HCT116 (cell line): ENCODE measurements around the gene BTF3L4. TPM values are rescaled to one million over a fixed set of nuclear protein-coding genes. Genes with fewer than 3 reads are reported as not detected.

Source experiments
- ATAC-seq: fragments of 200-7000 bp; cut with Tn5 transposase; 2 replicates; pipeline ENCODE4 v1.9.1; 2020; ENCODE audit warnings: mild to moderate bottlenecking, moderate library complexity
- BruUV-seq: library from RNA; stranded (reverse); fragments of 400-500 nt; replicated peaks from 2 replicates; lab custom pipeline; 2021; lab: Mats Ljungman, UMichigan
- CTCF ChIA-PET: fragments of 300-600 bp; sonication (Branson Sonifier 250); formaldehyde crosslinking; loops from one replicate; lab custom pipeline; 2021; ENCODE audit warnings: antibody characterized with exemption; lab: Charles Lee
- POLR2A ChIA-PET: fragments of 300-600, 350-600 bp; sonication (Branson Sonifier 250); formaldehyde crosslinking; loops from one replicate; lab custom pipeline; 2021; ENCODE audit warnings: antibody characterized with exemption; lab: Charles Lee
- RAD21 ChIA-PET, 2 experiments: fragments of 300-600 bp; sonication (Branson Sonifier 250); formaldehyde crosslinking; loops; one replicate each; lab custom pipeline; 2023; ENCODE audit warnings: low total read pairs in 2 of 2; ENCODE audit not compliant: uncharacterized antibody in 2 of 2, unreplicated experiment in 2 of 2, low non-redundant PET in 1 of 2; lab: Charles Lee
- DNase-seq: peaks from one replicate; pipeline ENCODE4 v3.0.0-alpha.2; 2010; ENCODE audit warnings: low read depth, low spot score
- H2AFZ ChIP-seq: fragments of 200-600 bp; shearing (Covaris generic), sonication (generic); 2 replicates; pipeline ENCODE4 v1.6.1; 2017; ENCODE audit warnings: low read depth, mixed run types, mixed read lengths, antibody characterized with exemption, low read length; ENCODE audit not compliant: poor library complexity, severe bottlenecking
- H3K27ac ChIP-seq: 2 replicates; pipeline ENCODE4 v1.5.1; 2012; ENCODE audit warnings: low read depth, low read length
- H3K27me3 ChIP-seq: fragments of 200-600 bp; sonication (generic); 2 replicates; pipeline ENCODE4 v1.6.1; 2016; ENCODE audit warnings: mixed run types, low read length, mixed read lengths; ENCODE audit not compliant: insufficient read depth
- H3K36me3 ChIP-seq, 2 experiments: fragments of 200-500 bp in 1 of 2; fragments of 200-600 bp in 1 of 2; sonication (Bioruptor generic) in 1 of 2; sonication (generic) in 1 of 2; 2 replicates each; pipeline versions ENCODE4 v1.5.1 to v1.6.1; 2014 to 2016; ENCODE audit warnings: low read length in 2 of 2, inconsistent platforms in 1 of 2, mixed read lengths in 1 of 2, mixed run types in 1 of 2; ENCODE audit not compliant: insufficient read depth in 2 of 2, control insufficient read depth in 1 of 2
- H3K4me1 ChIP-seq, 2 experiments: fragments of 200-600 bp in 1 of 2; sonication (generic) in 1 of 2; 2 replicates each; pipeline versions ENCODE4 v1.5.1 to v1.6.1; 2012 to 2017; ENCODE audit warnings: low read length in 2 of 2, inconsistent platforms in 1 of 2, mild to moderate bottlenecking in 1 of 2, mixed read lengths in 1 of 2, mixed run types in 1 of 2, moderate library complexity in 1 of 2; ENCODE audit not compliant: insufficient read depth in 2 of 2, control insufficient read depth in 1 of 2
- H3K4me2 ChIP-seq: fragments of 200-600 bp; sonication (generic); 2 replicates; pipeline ENCODE4 v1.6.1; 2017; ENCODE audit warnings: mixed run types, low read length, mixed read lengths
- H3K4me3 ChIP-seq, 2 experiments: fragments of 200-600 bp in 1 of 2; sonication (generic) in 1 of 2; replicated peaks in 1 of 2; 2 replicates each; pipeline ENCODE4 v1.5.1; 2011 to 2016; ENCODE audit warnings: low read length in 2 of 2, control low read depth in 1 of 2, low read depth in 1 of 2, mild to moderate bottlenecking in 1 of 2, mixed read lengths in 1 of 2, mixed run types in 1 of 2
- H3K79me2 ChIP-seq: fragments of 200-600 bp; sonication (generic); 2 replicates; pipeline ENCODE4 v1.6.1; 2017; ENCODE audit warnings: mild to moderate bottlenecking, mixed run types, low read length, moderate library complexity, mixed read lengths; ENCODE audit not compliant: insufficient read depth
- H3K9ac ChIP-seq: fragments of 200-600 bp; sonication (generic); 2 replicates; pipeline ENCODE4 v1.6.1; 2016; ENCODE audit warnings: low read length, mixed read lengths
- H3K9me2 ChIP-seq: fragments of 200-600 bp; sonication (generic), shearing (Covaris generic); 2 replicates; pipeline ENCODE4 v1.6.1; 2017; ENCODE audit warnings: mixed run types, mild to moderate bottlenecking, moderate library complexity; ENCODE audit not compliant: insufficient read depth
- H3K9me3 ChIP-seq, 2 experiments: fragments of 200-500 bp in 1 of 2; fragments of 200-600 bp in 1 of 2; sonication (Bioruptor generic) in 1 of 2; sonication (generic) in 1 of 2; 2 replicates each; pipeline ENCODE4 v1.6.1; 2014 to 2017; ENCODE audit warnings: low read length in 2 of 2, mixed read lengths in 2 of 2, inconsistent platforms in 1 of 2, low read depth in 1 of 2, mild to moderate bottlenecking in 1 of 2, mixed run types in 1 of 2, moderate library complexity in 1 of 2; ENCODE audit not compliant: control insufficient read depth in 1 of 2, insufficient read depth in 1 of 2
- H4K20me1 ChIP-seq: fragments of 200-600 bp; sonication (generic), shearing (Covaris generic); 2 replicates; pipeline ENCODE4 v1.6.1; 2017; ENCODE audit warnings: mixed run types, mild to moderate bottlenecking, moderate library complexity; ENCODE audit not compliant: insufficient read depth
- CBX3 ChIP-seq: IDR thresholded peaks from 2 replicates; pipeline ENCODE4 v1.6.1; 2012; ENCODE audit warnings: low read depth
- CTCF ChIP-seq, 3 experiments: fragments of 200-600 bp in 1 of 3; sonication (generic) in 1 of 3; IDR thresholded peaks in 2 of 3; conservative IDR thresholded peaks in 1 of 3; 2 replicates each; pipeline ENCODE4 v1.5.1; 2012 to 2017; ENCODE audit warnings: low read depth in 2 of 3, low read length in 2 of 3, antibody characterized with exemption in 1 of 3, borderline replicate concordance in 1 of 3, control low read depth in 1 of 3, mild to moderate bottlenecking in 1 of 3, mixed read lengths in 1 of 3, mixed run types in 1 of 3, moderate library complexity in 1 of 3; ENCODE audit not compliant: insufficient read depth in 1 of 3
- FOSL1 ChIP-seq: IDR thresholded peaks from 2 replicates; pipeline ENCODE4 v1.6.1; 2012; ENCODE audit warnings: low read depth
- POLR2A ChIP-seq: IDR thresholded peaks from 2 replicates; pipeline ENCODE4 v1.7.0; 2011; ENCODE audit warnings: borderline replicate concordance; ENCODE audit not compliant: insufficient read depth, insufficient read length; ENCODE audit errors: extremely low read depth
- POLR2AphosphoS5 ChIP-seq: IDR thresholded peaks from 2 replicates; pipeline ENCODE4 v1.6.1; 2011; ENCODE audit warnings: mild to moderate bottlenecking, low read depth, low read length, moderate library complexity
- RAD21 ChIP-seq: IDR thresholded peaks from 2 replicates; pipeline ENCODE4 v1.6.1; 2012; ENCODE audit warnings: low read depth, mild to moderate bottlenecking
- SIN3A ChIP-seq: IDR thresholded peaks from 2 replicates; pipeline ENCODE4 v1.6.1; 2012; ENCODE audit warnings: low read depth
- SP1 ChIP-seq: IDR thresholded peaks from 2 replicates; pipeline ENCODE4 v1.6.1; 2012; ENCODE audit warnings: low read depth
- SRF ChIP-seq: IDR thresholded peaks from 2 replicates; pipeline ENCODE4 v1.6.1; 2012; ENCODE audit warnings: low read depth
- TCF7L2 ChIP-seq: IDR thresholded peaks from 2 replicates; pipeline ENCODE4 v1.7.0; 2011; ENCODE audit warnings: borderline replicate concordance, inconsistent platforms; ENCODE audit not compliant: insufficient read depth, insufficient read length; ENCODE audit errors: extremely low read depth
- YY1 ChIP-seq: IDR thresholded peaks from 2 replicates; pipeline ENCODE4 v1.6.1; 2011; ENCODE audit warnings: low read length, low read depth, moderate library complexity, mild to moderate bottlenecking; ENCODE audit not compliant: insufficient replicate concordance; ENCODE audit errors: extremely low read depth
- ZBTB33 ChIP-seq: IDR thresholded peaks from 2 replicates; pipeline ENCODE4 v1.6.1; 2011; ENCODE audit warnings: mild to moderate bottlenecking, low read length, moderate library complexity; ENCODE audit not compliant: insufficient replicate concordance; ENCODE audit errors: extremely low read depth
- ZNF274 ChIP-seq: fragments of 200-500 bp; sonication (Bioruptor generic); IDR thresholded peaks from 2 replicates; pipeline ENCODE4 v1.6.1; 2014; ENCODE audit warnings: mild to moderate bottlenecking, low read depth, low read length, inconsistent platforms
- intact Hi-C: fragments of 100-400 bp; cut with micrococcal nuclease; formaldehyde crosslinking; loops from 2 replicates; pipeline ENCODE4 v1.10.0; 2022
- total RNA-seq: library from RNA; stranded (reverse); gene quantifications from one replicate; pipeline ENCODE4 v1.2.1, GENCODE V29; 2021; ENCODE audit not compliant: unreplicated experiment
- TF ChIP-seq, protein P1 (sequence below): IDR thresholded peaks from 2 replicates; pipeline ENCODE4 v1.6.1; 2012
- TF ChIP-seq, protein P2 (sequence below): IDR thresholded peaks from 2 replicates; pipeline ENCODE4 v1.6.1; 2012; ENCODE audit warnings: low read depth

BTF3L4 gene
- total RNA-seq, 1 experiment from 2014 or later = 56.6 TPM

GRCh38 chr1:52056937-52057231 is 789 bp downstream of the BTF3L4 start:
- Histone ChIP-seq H3K9me2 (no peaks in the 10 kb centered on the region), H3K79me2 (peaks cover 81% of the 10 kb centered on the region), H3K4me2 (peak overlapping the region; percentile 87), H4K20me1 (no peaks in the 10 kb centered on the region), H3K36me3 (peaks cover 10 to 24% of the 10 kb centered on the region in 2 experiments; a peak in 3 of 4 replicates), H3K4me1 (peaks cover 10 to 31% of the 10 kb centered on the region in 2 experiments), H3K9ac (peak overlapping the region; percentile 92), H2AFZ (no peak overlapping the region), H3K4me3 (peak overlapping the region; percentile 69 to 96), H3K27me3 (no peaks in the 10 kb centered on the region), H3K9me3 (no peaks in the 10 kb centered on the region), H3K27ac (peak overlapping the region; percentile 80)
- no TSS peak for BruUV-seq
- ChIA-PET CTCF (no interaction called here), POLR2A (no interaction called here), RAD21 (no interaction called here)
- DNase-seq (no peak), ATAC-seq (no peak)
- TF ChIP-seq SP1 = no peak
- TF ChIP-seq FOSL1 = no peak
- TF ChIP-seq CBX3 = no peak
- TF ChIP-seq POLR2A = no peak
- TF ChIP-seq RAD21 = no peak
- TF ChIP-seq TCF7L2 = no peak
- TF ChIP-seq POLR2AphosphoS5 = no peak
- TF ChIP-seq, protein P1, sequence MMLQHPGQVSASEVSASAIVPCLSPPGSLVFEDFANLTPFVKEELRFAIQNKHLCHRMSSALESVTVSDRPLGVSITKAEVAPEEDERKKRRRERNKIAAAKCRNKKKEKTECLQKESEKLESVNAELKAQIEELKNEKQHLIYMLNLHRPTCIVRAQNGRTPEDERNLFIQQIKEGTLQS = no peak
- TF ChIP-seq, protein P2, sequence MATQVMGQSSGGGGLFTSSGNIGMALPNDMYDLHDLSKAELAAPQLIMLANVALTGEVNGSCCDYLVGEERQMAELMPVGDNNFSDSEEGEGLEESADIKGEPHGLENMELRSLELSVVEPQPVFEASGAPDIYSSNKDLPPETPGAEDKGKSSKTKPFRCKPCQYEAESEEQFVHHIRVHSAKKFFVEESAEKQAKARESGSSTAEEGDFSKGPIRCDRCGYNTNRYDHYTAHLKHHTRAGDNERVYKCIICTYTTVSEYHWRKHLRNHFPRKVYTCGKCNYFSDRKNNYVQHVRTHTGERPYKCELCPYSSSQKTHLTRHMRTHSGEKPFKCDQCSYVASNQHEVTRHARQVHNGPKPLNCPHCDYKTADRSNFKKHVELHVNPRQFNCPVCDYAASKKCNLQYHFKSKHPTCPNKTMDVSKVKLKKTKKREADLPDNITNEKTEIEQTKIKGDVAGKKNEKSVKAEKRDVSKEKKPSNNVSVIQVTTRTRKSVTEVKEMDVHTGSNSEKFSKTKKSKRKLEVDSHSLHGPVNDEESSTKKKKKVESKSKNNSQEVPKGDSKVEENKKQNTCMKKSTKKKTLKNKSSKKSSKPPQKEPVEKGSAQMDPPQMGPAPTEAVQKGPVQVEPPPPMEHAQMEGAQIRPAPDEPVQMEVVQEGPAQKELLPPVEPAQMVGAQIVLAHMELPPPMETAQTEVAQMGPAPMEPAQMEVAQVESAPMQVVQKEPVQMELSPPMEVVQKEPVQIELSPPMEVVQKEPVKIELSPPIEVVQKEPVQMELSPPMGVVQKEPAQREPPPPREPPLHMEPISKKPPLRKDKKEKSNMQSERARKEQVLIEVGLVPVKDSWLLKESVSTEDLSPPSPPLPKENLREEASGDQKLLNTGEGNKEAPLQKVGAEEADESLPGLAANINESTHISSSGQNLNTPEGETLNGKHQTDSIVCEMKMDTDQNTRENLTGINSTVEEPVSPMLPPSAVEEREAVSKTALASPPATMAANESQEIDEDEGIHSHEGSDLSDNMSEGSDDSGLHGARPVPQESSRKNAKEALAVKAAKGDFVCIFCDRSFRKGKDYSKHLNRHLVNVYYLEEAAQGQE = no peak
- TF ChIP-seq SRF = no peak
- TF ChIP-seq SIN3A = no peak
- no peak for TF ChIP-seq ZBTB33
- no peak for TF ChIP-seq ZNF274
- TF ChIP-seq CTCF (IDR thresholded peaks at IDR 0.05 in 2 of 3, conservative IDR thresholded peaks at IDR 0.05 in 1 of 3; ENCODE audit: borderline replicate concordance in 1 of 3, insufficient read depth in 1 of 3, low read depth in 2 of 3, low read length in 2 of 3) = no peak
- TF ChIP-seq YY1 = no peak
- intact Hi-C loops = no loop called here
